ENCODE data around the gene LACC1. TPM values are rescaled to one million over a fixed set of nuclear protein-coding genes. Genes with fewer than 3 reads are reported as not detected.

LACC1 gene
- total RNA-seq, 4 donors from 2014 or later = 0.71 to 4.5 (median 1.7) TPM

DNA sequence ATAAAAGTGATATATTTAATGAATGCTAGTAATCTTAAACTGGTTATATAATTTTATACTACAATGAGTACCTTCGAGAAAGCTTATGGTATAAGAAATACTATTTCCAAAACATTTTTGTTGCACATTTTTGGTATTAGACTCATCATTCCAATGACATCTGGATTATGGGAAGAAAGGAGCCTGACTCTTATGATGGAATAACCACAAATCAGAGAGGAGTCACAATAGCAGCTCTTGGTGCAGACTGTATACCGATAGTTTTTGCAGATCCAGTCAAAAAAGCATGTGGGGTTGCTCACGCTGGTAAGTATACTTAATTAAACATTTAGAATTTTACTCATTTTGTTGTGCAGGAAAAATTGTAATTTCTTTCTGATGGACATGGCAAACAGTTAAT is 3.9 kb downstream of the LACC1 start:
- DNase-seq = no peak
- no peaks in the 10 kb centered on the region for H3K9me3 ChIP-seq
- H3K4me1 ChIP-seq = peaks cover 1 to 4% of the 10 kb centered on the region in 2 donors
- no peak overlapping the region for H3K27ac ChIP-seq
- H3K27me3 ChIP-seq = no peaks in the 10 kb centered on the region
- no peak for ATAC-seq
- no peak overlapping the region for H3K4me3 ChIP-seq
- no peak for TF ChIP-seq POLR2A (IDR thresholded peaks at IDR 0.05)
- TF ChIP-seq CTCF (IDR thresholded peaks at IDR 0.05 in 4 of 5, conservative IDR thresholded peaks at IDR 0.05 in 1 of 5) = no peak
- in situ Hi-C loops (cut with MboI; ENCODE audit: low sequenced_read_pairs in 4 of 4) = no loop called here
- no peaks in the 10 kb centered on the region for H3K36me3 ChIP-seq
- intact Hi-C loops (cut with DNase I; ENCODE audit: low total_unique reads) = loop anchor here (5.0 kb wide), 1 partner anchor 861 kb away; the partner anchor contains the start of gene DNAJC15

- ATAC-seq (no peak), DNase-seq (no peak)
- Histone ChIP-seq H3K4me1 (peaks cover 0 to 4% of the 10 kb centered on the region in 2 donors), H3K4me3 (no peak overlapping the region), H3K27me3 (no peaks in the 10 kb centered on the region), H3K27ac (no peak overlapping the region), H3K36me3 (no peaks in the 10 kb centered on the region), H3K9me3 (no peaks in the 10 kb centered on the region)
- TF ChIP-seq CTCF (IDR thresholded peaks at IDR 0.05 in 4 of 5, conservative IDR thresholded peaks at IDR 0.05 in 1 of 5) = no peak
- no peak for TF ChIP-seq POLR2A (IDR thresholded peaks at IDR 0.05)
- in situ Hi-C loops (cut with MboI; ENCODE audit: low sequenced_read_pairs in 4 of 4) (no loop called here), intact Hi-C loops (cut with DNase I; ENCODE audit: low total_unique reads) (loop anchor here (5.0 kb wide), 1 partner anchor 862 kb away; the partner anchor contains the start of gene DNAJC15)
Observed at GRCh38 chr13:43884222-43884621, 4.5 kb downstream of the LACC1 start.

DNA sequence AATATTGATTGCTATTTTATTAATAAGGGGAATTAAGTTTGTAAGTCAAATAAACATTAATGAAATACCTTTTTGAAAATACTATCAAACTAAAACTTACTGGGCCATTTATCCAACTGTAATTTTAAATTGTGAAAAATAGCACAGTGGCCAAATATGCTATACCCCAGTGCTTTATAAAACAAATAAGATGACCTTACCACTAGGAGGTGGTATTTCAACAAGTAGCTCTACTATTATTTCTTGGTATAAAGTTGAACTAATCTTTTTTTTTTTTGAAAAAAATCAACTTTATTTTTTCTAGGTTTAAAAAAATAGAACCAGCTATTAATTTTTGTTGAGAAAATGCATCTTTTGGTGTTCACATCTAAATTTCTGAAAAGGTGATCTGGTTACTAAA is 14.7 kb downstream of the LACC1 start:
- H3K27ac ChIP-seq = no peak overlapping the region
- no peaks in the 10 kb centered on the region for H3K4me1 ChIP-seq
- ATAC-seq (no peak), DNase-seq (no peak)
- no peak for TF ChIP-seq POLR2A (IDR thresholded peaks at IDR 0.05)
- no peak for TF ChIP-seq CTCF (IDR thresholded peaks at IDR 0.05 in 4 of 5, conservative IDR thresholded peaks at IDR 0.05 in 1 of 5)
- in situ Hi-C loops (cut with MboI; ENCODE audit: low sequenced_read_pairs in 4 of 4) = no loop called here
- H3K9me3 ChIP-seq = no peaks in the 10 kb centered on the region
- H3K36me3 ChIP-seq = no peaks in the 10 kb centered on the region
- intact Hi-C loops (cut with DNase I; ENCODE audit: low total_unique reads) = no loop called here
- no peaks in the 10 kb centered on the region for H3K27me3 ChIP-seq
- H3K4me3 ChIP-seq = no peak overlapping the region

GRCh38 chr13:43895940-43896339 is 16.2 kb downstream of the LACC1 start:
- in situ Hi-C loops (cut with MboI; ENCODE audit: low sequenced_read_pairs in 4 of 4) (no loop called here), intact Hi-C loops (cut with DNase I; ENCODE audit: low total_unique reads) (no loop called here)
- Histone ChIP-seq H3K4me3 (no peak overlapping the region), H3K27ac (no peak overlapping the region), H3K36me3 (no peaks in the 10 kb centered on the region), H3K9me3 (no peaks in the 10 kb centered on the region), H3K27me3 (no peaks in the 10 kb centered on the region), H3K4me1 (no peaks in the 10 kb centered on the region)
- DNase-seq = no peak
- ATAC-seq = no peak
- TF ChIP-seq POLR2A (IDR thresholded peaks at IDR 0.05) = no peak
- TF ChIP-seq CTCF (IDR thresholded peaks at IDR 0.05 in 4 of 5, conservative IDR thresholded peaks at IDR 0.05 in 1 of 5) = no peak
